ENCODE measurements around the gene CACNA1E. TPM values are rescaled to one million over a fixed set of nuclear protein-coding genes. Genes with fewer than 3 reads are reported as not detected.

The CACNA1E gene
- total and polyA plus RNA-seq, 2 of the 4 experiments (the other 2 are of a cell fraction) = not detected

GRCh38 chr1:181765451-181766026 is 282.2 kb downstream of the CACNA1E start:
- CTCF ChIA-PET = no interaction called here
- dilution Hi-C loops (cut with HindIII; ENCODE audit: low sequenced_read_pairs, unreplicated experiment) = no loop called here

More at GRCh38 chr1:181765451-181766026, 282.2 kb downstream of the CACNA1E start:
- Histone ChIP-seq H2AFZ (replicated peaks; ENCODE audit: low read length, poor library complexity) (no peak overlapping the region), H2BK120ac (ENCODE audit: low read depth, low read length) (no peak overlapping the region), H3K14ac (replicated peaks; ENCODE audit: low read depth, low read length) (no peak overlapping the region), H3K4me1 (ENCODE audit: control insufficient read depth, insufficient read depth, low read length) (no peaks in the 10 kb centered on the region), H3K9ac (ENCODE audit: low read depth, low read length) (no peak overlapping the region), H3K4me3 (ENCODE audit: insufficient read depth, low read depth, low read length) (no peak overlapping the region), H2BK15ac (ENCODE audit: low read depth, low read length) (no peak overlapping the region), H3K18ac (ENCODE audit: low read depth, low read length) (no peak overlapping the region), H3K4ac (ENCODE audit: low read depth, low read length) (no peak overlapping the region), H3K9me3 (ENCODE audit: control insufficient read depth, insufficient read depth, low read length) (peaks cover 6% of the 10 kb centered on the region), H3K9me1 (ENCODE audit: insufficient read depth, low read length) (no peaks in the 10 kb centered on the region), H3K79me1 (ENCODE audit: low read depth in 1 of 2, low read length in 2 of 2) (no peaks in the 10 kb centered on the region), H2AK5ac (ENCODE audit: low read depth, low read length) (no peak overlapping the region), H4K91ac (ENCODE audit: insufficient read depth, low read depth, low read length) (no peak overlapping the region), H2BK20ac (ENCODE audit: low read depth, low read length) (no peak overlapping the region), H2BK5ac (ENCODE audit: low read depth, low read length, poor library complexity, severe bottlenecking) (no peak overlapping the region), H4K5ac (ENCODE audit: low read depth, low read length) (no peak overlapping the region), H4K8ac (ENCODE audit: low read depth in 2 of 2, low read length in 2 of 2) (no peak overlapping the region), H3K56ac (ENCODE audit: extremely low read depth, insufficient read depth, low read length) (no peak overlapping the region), H3K27ac (ENCODE audit: insufficient read depth, low read length) (no peak overlapping the region), H3K23ac (ENCODE audit: low read depth, low read length) (no peak overlapping the region), H3K36me3 (ENCODE audit: control insufficient read depth, insufficient read depth, low read length) (no peaks in the 10 kb centered on the region), H4K20me1 (ENCODE audit: insufficient read depth, low read length) (no peaks in the 10 kb centered on the region), H3K4me2 (ENCODE audit: low read depth, low read length) (no peak overlapping the region), H3K27me3 (ENCODE audit: control insufficient read depth, insufficient read depth, low read length) (no peaks in the 10 kb centered on the region), H2AK9ac (replicated peaks; ENCODE audit: low read depth, low read length, poor library complexity) (no peak overlapping the region)
- intact Hi-C loops (cut with micrococcal nuclease) = no loop called here
- POLR2A ChIA-PET (ENCODE audit: unreplicated experiment) = no interaction called here
- in situ Hi-C loops (cut with MboI; ENCODE audit: low sequenced_read_pairs) = no loop called here
- ATAC-seq (ENCODE audit: low read depth) = no peak
- BruUV-seq (replicated peaks) = no TSS peak
- TF ChIP-seq CEBPB (IDR thresholded peaks at IDR 0.05; ENCODE audit: low read depth, low read length) = no peak
- no peak for TF ChIP-seq SMC3 (IDR thresholded peaks at IDR 0.05; ENCODE audit: low read depth, low read length)
- no peak for TF ChIP-seq RCOR1 (IDR thresholded peaks at IDR 0.05; ENCODE audit: insufficient replicate concordance, low read length)
- TF ChIP-seq RFX5 (IDR thresholded peaks at IDR 0.05; ENCODE audit: low read depth, low read length) = no peak
- no peak for TF ChIP-seq MXI1 (IDR thresholded peaks at IDR 0.05; ENCODE audit: borderline replicate concordance, low read depth, low read length)
- no peak for TF ChIP-seq NFE2L2 (IDR thresholded peaks at IDR 0.05; ENCODE audit: low read depth, low read length)
- DNase-seq = no peak
- WGBS, 2 experiments (ENCODE audit: extremely low coverage in 2 of 2, insufficient read length in 1 of 2) = no CpG with 5 or more reads among the region's 5 CpGs

All from IMR-90 (cell line).